Vagina (tissue), 2 donors: ENCODE data around the gene IFT57.

Source experiments
- CTCF ChIP-seq, 3 experiments: fragments of 450-650 bp in 2 of 3; fragments of 200-600 bp in 1 of 3; sonication (generic) in 1 of 3; IDR thresholded peaks; one replicate each; pipeline ENCODE4 v1.5.1; 2017 to 2019; ENCODE audit warnings: antibody characterized with exemption in 3 of 3, mild to moderate bottlenecking in 2 of 3, moderate library complexity in 2 of 3
- POLR2A ChIP-seq, 2 donors: fragments of 450-650 bp; IDR thresholded peaks; one replicate each; pipeline ENCODE4 v1.6.1; 2017; ENCODE audit warnings: antibody characterized with exemption in 2 of 2, mild to moderate bottlenecking in 2 of 2, moderate library complexity in 2 of 2

DNA sequence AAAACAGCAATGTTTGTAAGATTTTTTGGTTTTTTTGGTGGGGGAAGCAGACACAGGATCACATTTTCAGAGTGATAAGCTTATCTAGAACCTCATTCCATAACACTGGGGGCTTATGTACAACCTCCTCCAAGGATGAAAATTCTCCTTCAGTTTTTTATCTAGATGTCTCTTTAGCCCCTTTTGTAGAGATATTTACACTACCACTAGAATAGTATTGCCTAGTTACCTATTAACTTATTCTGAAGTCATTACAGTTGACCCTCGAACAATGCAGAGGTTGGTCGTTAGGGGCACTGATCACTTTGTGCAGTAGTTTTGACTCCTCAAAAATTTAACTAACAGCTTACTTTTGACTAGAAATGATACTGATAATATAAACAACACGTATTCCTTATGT, 32.8 kb downstream of the IFT57 start:
- TF ChIP-seq CTCF (IDR thresholded peaks at IDR 0.05) (no peak), POLR2A (IDR thresholded peaks at IDR 0.05) (no peak)
